HepG2 (cell line): ENCODE data around the gene KRTAP10-6.

Experiments
- CCAR2 ChIP-seq: fragments of 200-400 bp; formaldehyde crosslinking; optimal IDR thresholded peaks from 2 replicates; pipeline ENCODE3; 2018; ENCODE audit warnings: low read depth, mild to moderate bottlenecking, low read length, moderate library complexity
- CTCF ChIP-seq: sonication (generic); formaldehyde crosslinking; IDR thresholded peaks from 2 replicates; pipeline ENCODE4 v1.5.0; 2020; ENCODE audit warnings: mild to moderate bottlenecking, missing genetic modification reagents, moderate library complexity
- JUN ChIP-seq: sonication (generic); formaldehyde crosslinking; IDR thresholded peaks from 2 replicates; pipeline ENCODE4 v1.4.0; 2020; ENCODE audit warnings: mild to moderate bottlenecking, missing genetic modification reagents
- NR3C1 ChIP-seq: sonication (generic); formaldehyde crosslinking; IDR thresholded peaks from 2 replicates; pipeline ENCODE4 v1.4.0; 2020; ENCODE audit warnings: missing genetic modification reagents
- PCBP1 ChIP-seq: fragments of 200-400 bp; formaldehyde crosslinking; IDR thresholded peaks from 2 replicates; pipeline ENCODE4 v1.6.1; 2017; ENCODE audit warnings: mild to moderate bottlenecking, low read depth, low read length, borderline replicate concordance
- POLR2A ChIP-seq, 2 experiments: IDR thresholded peaks; 2 replicates each; pipeline ENCODE4 v1.6.1; 2011; ENCODE audit warnings: low read depth in 2 of 2, low read length in 2 of 2, mild to moderate bottlenecking in 1 of 2, moderate library complexity in 1 of 2; ENCODE audit not compliant: insufficient read depth in 1 of 2
- PRPF4 ChIP-seq: fragments of 200-400 bp; formaldehyde crosslinking; IDR thresholded peaks from 2 replicates; pipeline ENCODE4 v1.6.1; 2016; ENCODE audit warnings: low read length, low read depth; ENCODE audit not compliant: poor library complexity, severe bottlenecking
- SRSF1 ChIP-seq: fragments of 200-400 bp; formaldehyde crosslinking; optimal IDR thresholded peaks from 2 replicates; pipeline ENCODE3; 2017; ENCODE audit warnings: mild to moderate bottlenecking, low read depth, low read length, moderate library complexity
- ZBTB42 ChIP-seq: sonication (generic); formaldehyde crosslinking; IDR thresholded peaks from 2 replicates; pipeline ENCODE4 v1.5.0; 2020; ENCODE audit warnings: mild to moderate bottlenecking, missing genetic modification reagents
- ZNF225 ChIP-seq: sonication (generic); formaldehyde crosslinking; IDR thresholded peaks from 2 replicates; pipeline ENCODE4 v1.4.0; 2020; ENCODE audit warnings: mild to moderate bottlenecking, missing genetic modification reagents
- ZNF276 ChIP-seq: sonication (generic); formaldehyde crosslinking; IDR thresholded peaks from 2 replicates; pipeline ENCODE4 v1.4.0; 2020; ENCODE audit warnings: mild to moderate bottlenecking, low read depth, missing genetic modification reagents
- ZNF777 ChIP-seq: sonication (generic); formaldehyde crosslinking; IDR thresholded peaks from 2 replicates; pipeline ENCODE4 v1.4.0; 2020; ENCODE audit warnings: missing genetic modification reagents

DNA sequence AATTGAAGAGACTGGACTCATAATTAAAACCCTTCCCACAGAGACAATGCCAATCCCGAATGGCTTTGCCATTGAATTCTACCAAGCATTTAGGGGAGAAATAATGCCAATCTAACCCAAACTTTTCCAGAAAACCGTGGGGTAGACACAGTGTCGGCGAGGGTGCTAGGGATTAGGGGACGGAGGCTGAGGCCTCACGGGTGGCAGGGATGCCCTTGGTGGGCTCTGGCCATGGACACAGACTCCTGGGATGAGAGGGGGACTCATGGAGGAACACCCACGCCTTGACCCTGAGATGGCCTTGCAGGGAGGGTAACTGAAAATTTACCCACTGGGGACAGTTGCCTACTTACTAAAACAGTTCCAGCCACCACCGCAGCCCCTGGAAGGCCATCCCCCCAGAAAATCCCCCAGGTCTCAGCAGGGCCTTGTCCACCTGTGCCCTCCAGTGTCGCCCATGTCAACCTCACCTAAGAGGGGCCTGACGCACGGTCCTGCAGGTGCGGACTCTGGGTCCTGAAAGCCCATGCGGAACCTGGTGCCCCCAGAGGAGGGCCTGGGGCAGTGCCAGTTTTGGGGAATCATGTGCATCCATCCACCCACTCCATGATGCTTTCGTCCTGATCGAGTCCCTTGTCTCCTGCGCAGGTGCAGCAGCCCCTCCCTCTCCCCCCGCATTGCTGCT, 13.8 kb downstream of the KRTAP10-6 start:
- no peak for TF ChIP-seq CCAR2
- no peak for TF ChIP-seq NR3C1 (CRISPR knock-in tag)
- TF ChIP-seq SRSF1 = no peak
- TF ChIP-seq ZNF777 = no peak
- no peak for TF ChIP-seq ZNF276 (CRISPR knock-in tag)
- TF ChIP-seq PCBP1 = no peak
- no peak for TF ChIP-seq CTCF (CRISPR knock-in tag)
- TF ChIP-seq POLR2A (IDR thresholded peaks at IDR 0.05; ENCODE audit: insufficient read depth in 1 of 2, low read depth in 2 of 2, low read length in 2 of 2) = no peak
- no peak for TF ChIP-seq ZBTB42 (CRISPR knock-in tag)
- TF ChIP-seq JUN (CRISPR knock-in tag) = no peak
- TF ChIP-seq ZNF225 (CRISPR knock-in tag) = no peak
- TF ChIP-seq PRPF4 = no peak
